Liver (tissue), 9 donors: ENCODE data around the gene SH3D19. TPM values are rescaled to one million over a fixed set of nuclear protein-coding genes. Genes with fewer than 3 reads are reported as not detected.

ENCODE experiments used
- DNase-seq: peaks from one replicate; pipeline ENCODE4 v3.0.0-alpha.2; 2017; ENCODE audit warnings: low spot score
- H3K27ac ChIP-seq, 2 donors: one replicate each; pipeline ENCODE4 v1.7.0; 2013; ENCODE audit warnings: inconsistent platforms in 2 of 2, low read length in 2 of 2, control low read depth in 1 of 2, low read depth in 1 of 2, mild to moderate bottlenecking in 1 of 2
- H3K27me3 ChIP-seq, 4 donors: one replicate each; pipeline versions ENCODE4 v1.6.1 to v1.7.0; 2013; ENCODE audit warnings: low read length in 3 of 4, inconsistent platforms in 1 of 4, mild to moderate bottlenecking in 1 of 4, moderate library complexity in 1 of 4; ENCODE audit not compliant: control insufficient read depth in 4 of 4, insufficient read depth in 4 of 4
- H3K36me3 ChIP-seq, 4 donors: one replicate each; pipeline versions ENCODE4 v1.6.1 to v1.7.0; 2013; ENCODE audit warnings: low read length in 3 of 4, mild to moderate bottlenecking in 3 of 4, low read depth in 1 of 4, moderate library complexity in 1 of 4; ENCODE audit not compliant: control insufficient read depth in 4 of 4, insufficient read depth in 3 of 4
- H3K4me1 ChIP-seq, 4 donors: one replicate each; pipeline versions ENCODE4 v1.6.1 to v1.7.0; 2013; ENCODE audit warnings: low read length in 3 of 4, mild to moderate bottlenecking in 3 of 4, moderate library complexity in 1 of 4; ENCODE audit not compliant: control insufficient read depth in 4 of 4, insufficient read depth in 4 of 4
- H3K4me3 ChIP-seq, 3 donors: one replicate each; pipeline versions ENCODE4 v1.6.1 to v1.7.0; 2013; ENCODE audit warnings: low read length in 3 of 3, control low read depth in 1 of 3, low read depth in 1 of 3, mild to moderate bottlenecking in 1 of 3
- H3K9ac ChIP-seq, 2 donors: one replicate each; pipeline ENCODE4 v1.7.0; 2013; ENCODE audit warnings: low read length in 2 of 2, mild to moderate bottlenecking in 2 of 2, moderate library complexity in 2 of 2, control low read depth in 1 of 2, low read depth in 1 of 2
- H3K9me3 ChIP-seq, 4 donors: one replicate each; pipeline versions ENCODE4 v1.6.1 to v1.7.0; 2013; ENCODE audit warnings: low read length in 3 of 4; ENCODE audit not compliant: control insufficient read depth in 4 of 4
- EGR1 ChIP-seq, 2 donors: IDR thresholded peaks; 2 replicates each; pipeline ENCODE4 v1.6.1; 2016 to 2018; ENCODE audit warnings: antibody characterized with exemption in 2 of 2, low read depth in 2 of 2
- FOXA1 ChIP-seq: IDR thresholded peaks from 2 replicates; pipeline ENCODE4 v1.6.1; 2016; ENCODE audit warnings: antibody characterized with exemption
- FOXA2 ChIP-seq: IDR thresholded peaks from 2 replicates; pipeline ENCODE4 v1.6.1; 2016; ENCODE audit warnings: antibody characterized with exemption
- GABPA ChIP-seq, 2 donors: IDR thresholded peaks in 1 of 2; conservative IDR thresholded peaks in 1 of 2; 2 replicates each; pipeline ENCODE4 v1.6.1; 2016; ENCODE audit warnings: antibody characterized with exemption in 2 of 2, mild to moderate bottlenecking in 1 of 2, moderate library complexity in 1 of 2
- HNF4A ChIP-seq, 2 donors: conservative IDR thresholded peaks; 2 replicates each; pipeline ENCODE4 v1.6.1; 2016; ENCODE audit warnings: antibody characterized with exemption in 2 of 2, mild to moderate bottlenecking in 2 of 2
- NR2F2 ChIP-seq: IDR thresholded peaks from 2 replicates; pipeline ENCODE4 v1.6.1; 2016; ENCODE audit warnings: antibody characterized with exemption
- RAD21 ChIP-seq, 2 donors: IDR thresholded peaks; 2 replicates each; pipeline ENCODE4 v1.6.1; 2016; ENCODE audit warnings: antibody characterized with exemption in 2 of 2, mild to moderate bottlenecking in 2 of 2
- REST ChIP-seq: IDR thresholded peaks from 2 replicates; pipeline ENCODE4 v1.6.1; 2016; ENCODE audit warnings: antibody characterized with exemption, mild to moderate bottlenecking
- RXRA ChIP-seq, 2 donors: IDR thresholded peaks; 2 replicates each; pipeline ENCODE4 v1.6.1; 2017 to 2018; ENCODE audit warnings: antibody characterized with exemption in 2 of 2, mild to moderate bottlenecking in 1 of 2
- SP1 ChIP-seq: IDR thresholded peaks from 2 replicates; pipeline ENCODE4 v1.6.1; 2018; ENCODE audit warnings: antibody characterized with exemption, mild to moderate bottlenecking
- TAF1 ChIP-seq: conservative IDR thresholded peaks from 2 replicates; pipeline ENCODE4 v1.6.1; 2016; ENCODE audit warnings: antibody characterized with exemption, mild to moderate bottlenecking
- YY1 ChIP-seq: IDR thresholded peaks from 2 replicates; pipeline ENCODE4 v1.6.1; 2016; ENCODE audit warnings: antibody characterized with exemption, mild to moderate bottlenecking
- ZBTB33 ChIP-seq: IDR thresholded peaks from 2 replicates; pipeline ENCODE4 v1.6.1; 2016; ENCODE audit warnings: antibody characterized with exemption
- WGBS: extraction: QIAGEN DNeasy Blood & Tissue Kit; methylation state at CpG from one replicate; pipeline ENCODE4 v1.1.7; 2013; 5-methylcytosine and 5-hydroxymethylcytosine counted together
- polyA plus RNA-seq, 2 donors: library from polyadenylated mRNA; stranded (reverse) in 1 of 2; unstranded in 1 of 2; fragments of 200-250 nt in 1 of 2; fragments of >200 nt in 1 of 2; fragmentation: Nextera tagmentation in 1 of 2; extraction: Ambion mirVana in 1 of 2; gene quantifications; one replicate each; pipeline versions ENCODE4 v1.2.1 to v1.2.3, GENCODE V29; 2013 to 2015
- total RNA-seq, 2 donors: library from RNA; depleted of rRNA; stranded (reverse); fragments of >200 nt; gene quantifications; one replicate each; pipeline ENCODE4 v1.2.3, GENCODE V29; 2014
- TF ChIP-seq, protein P1 (sequence below): fragments of 150-350 bp; IDR thresholded peaks from 2 replicates; pipeline ENCODE4 v1.5.1; 2017; ENCODE audit warnings: improper control_type of control experiment, low read depth, low read length; ENCODE audit not compliant: missing input control
- donor health status: healthy.
- donor health status: healthy.
- donor health status: healthy.
- donor health status: healthy.
- donor health status: healthy.

The SH3D19 gene
- total and polyA plus RNA-seq, 4 donors, result 11.0 to 22.2 (median 17.1) TPM

DNA sequence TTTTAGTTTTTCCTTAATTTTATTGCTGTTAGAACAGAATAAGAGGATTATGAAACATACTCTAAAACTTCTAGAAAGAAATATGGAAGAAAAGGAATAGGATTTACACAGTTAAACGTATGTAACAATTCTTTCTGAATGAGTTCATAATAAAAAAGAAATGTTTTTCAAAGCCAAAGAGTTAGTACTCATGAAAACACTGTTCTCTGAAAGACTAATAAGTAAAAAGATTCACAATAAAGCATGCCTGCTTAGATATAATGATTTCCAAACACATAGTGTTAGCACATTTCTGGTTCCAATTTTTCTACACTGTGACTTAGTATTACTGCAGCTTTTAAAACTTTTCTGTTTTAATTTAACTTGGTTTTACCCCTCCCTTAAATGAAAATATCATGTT, 98.2 kb downstream of the SH3D19 start:
- H3K36me3 ChIP-seq, result peaks cover 0 to 2% (median 0%) of the 10 kb centered on the region in 4 donors
- H3K27ac ChIP-seq, result peak overlapping the region in 1 of 2 donors; percentile 9
- H3K9me3 ChIP-seq, result no peaks in the 10 kb centered on the region
- TF ChIP-seq YY1 (no peak), GABPA (IDR thresholded peaks at IDR 0.05 in 1 of 2, conservative IDR thresholded peaks at IDR 0.05 in 1 of 2) (no peak), TAF1 (no peak), HNF4A (conservative IDR thresholded peaks at IDR 0.05) (no peak), FOXA2 (no peak), RXRA (IDR thresholded peaks at IDR 0.05) (no peak), FOXA1 (no peak), RAD21 (IDR thresholded peaks at IDR 0.05) (no peak), ZBTB33 (no peak)
- TF ChIP-seq, protein P1, sequence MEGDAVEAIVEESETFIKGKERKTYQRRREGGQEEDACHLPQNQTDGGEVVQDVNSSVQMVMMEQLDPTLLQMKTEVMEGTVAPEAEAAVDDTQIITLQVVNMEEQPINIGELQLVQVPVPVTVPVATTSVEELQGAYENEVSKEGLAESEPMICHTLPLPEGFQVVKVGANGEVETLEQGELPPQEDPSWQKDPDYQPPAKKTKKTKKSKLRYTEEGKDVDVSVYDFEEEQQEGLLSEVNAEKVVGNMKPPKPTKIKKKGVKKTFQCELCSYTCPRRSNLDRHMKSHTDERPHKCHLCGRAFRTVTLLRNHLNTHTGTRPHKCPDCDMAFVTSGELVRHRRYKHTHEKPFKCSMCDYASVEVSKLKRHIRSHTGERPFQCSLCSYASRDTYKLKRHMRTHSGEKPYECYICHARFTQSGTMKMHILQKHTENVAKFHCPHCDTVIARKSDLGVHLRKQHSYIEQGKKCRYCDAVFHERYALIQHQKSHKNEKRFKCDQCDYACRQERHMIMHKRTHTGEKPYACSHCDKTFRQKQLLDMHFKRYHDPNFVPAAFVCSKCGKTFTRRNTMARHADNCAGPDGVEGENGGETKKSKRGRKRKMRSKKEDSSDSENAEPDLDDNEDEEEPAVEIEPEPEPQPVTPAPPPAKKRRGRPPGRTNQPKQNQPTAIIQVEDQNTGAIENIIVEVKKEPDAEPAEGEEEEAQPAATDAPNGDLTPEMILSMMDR, result no peak
- no peak overlapping the region for H3K4me3 ChIP-seq
- DNase-seq, result no peak
- H3K27me3 ChIP-seq, result no peaks in the 10 kb centered on the region
- H3K9ac ChIP-seq, result no peak overlapping the region
- 69% methylated on average over 1 of the region's 1 CpG for WGBS
- peaks cover 0 to 4% (median 3%) of the 10 kb centered on the region in 4 donors for H3K4me1 ChIP-seq

DNA sequence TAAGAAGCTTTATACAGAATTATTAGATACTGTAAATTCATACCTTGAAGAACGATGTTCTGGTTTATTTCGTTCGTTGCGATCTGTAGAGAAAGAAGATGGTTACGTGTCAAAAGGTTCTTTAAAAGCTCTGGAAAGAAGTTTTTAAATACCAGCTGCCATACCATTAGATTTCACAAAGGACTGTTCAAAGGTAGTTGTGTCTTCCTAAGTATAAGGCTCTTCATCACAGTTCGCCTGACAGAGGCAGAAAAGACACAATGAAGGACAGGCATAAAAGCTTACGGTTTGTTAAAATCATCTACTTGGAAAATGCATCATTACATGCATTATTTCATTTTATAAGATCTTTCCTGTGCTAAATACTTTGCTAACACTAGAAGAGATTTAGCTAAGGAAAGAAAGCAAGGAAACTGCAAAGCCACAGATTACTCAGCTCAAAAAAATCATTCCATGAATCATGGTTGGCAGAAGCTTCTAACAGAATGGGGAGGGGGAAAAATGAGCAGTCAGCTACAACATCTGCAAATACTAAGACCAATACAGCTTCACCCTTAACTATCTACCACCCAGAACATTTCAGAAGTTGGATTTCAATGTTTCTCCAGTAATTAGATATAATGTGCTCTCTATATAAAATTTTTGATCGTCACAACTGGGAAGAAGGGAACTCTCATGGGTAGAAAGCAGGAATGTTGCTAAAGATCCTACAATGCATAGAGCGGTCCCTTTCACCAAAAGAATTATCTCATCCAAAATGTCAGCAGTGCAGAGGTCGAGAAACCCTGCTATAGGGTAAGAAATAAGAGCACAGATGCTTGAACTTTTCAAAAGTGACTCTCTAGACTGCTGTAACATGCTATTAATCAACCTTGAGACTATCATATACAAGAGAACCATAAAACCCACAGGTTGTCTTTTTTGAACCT, 99.1 kb downstream of the SH3D19 start:
- 78% methylated on average over 10 of the region's 10 CpGs for WGBS

More for the DNA sequence above, 99.1 kb downstream of the SH3D19 start:
- Histone ChIP-seq H3K4me3 (no peak overlapping the region), H3K9me3 (no peaks in the 10 kb centered on the region), H3K27me3 (no peaks in the 10 kb centered on the region), H3K4me1 (peaks cover 0 to 4% (median 3%) of the 10 kb centered on the region in 4 donors), H3K9ac (no peak overlapping the region), H3K27ac (no peak overlapping the region), H3K36me3 (peaks cover 0 to 2% (median 0%) of the 10 kb centered on the region in 4 donors)
- no peak for DNase-seq
- TF ChIP-seq SP1 (no peak), GABPA (IDR thresholded peaks at IDR 0.05 in 1 of 2, conservative IDR thresholded peaks at IDR 0.05 in 1 of 2) (no peak), ZBTB33 (no peak), RXRA (IDR thresholded peaks at IDR 0.05) (no peak), YY1 (no peak), NR2F2 (no peak), REST (no peak), EGR1 (IDR thresholded peaks at IDR 0.05; ENCODE audit: low read depth in 2 of 2) (no peak)
